Body of pancreas (tissue), 4 donors: ENCODE data around the gene GRN. TPM values are rescaled to one million over a fixed set of nuclear protein-coding genes. Genes with fewer than 3 reads are reported as not detected.

Source experiments
- ATAC-seq: fragments of 150-250 bp; one replicate; pipeline ENCODE4 v1.9.1; 2016
- DNase-seq, 4 donors: peaks; one replicate each; pipeline ENCODE4 v3.0.0-alpha.2; 2019
- H3K27ac ChIP-seq, 4 donors: fragments of 200-600 bp; sonication (generic); 1 replicate in 3 of 4; 2 replicates in 1 of 4; pipeline versions ENCODE4 v1.5.1 to v1.6.1; 2016 to 2019; ENCODE audit warnings: mild to moderate bottlenecking in 1 of 4, mixed read lengths in 1 of 4, moderate library complexity in 1 of 4
- H3K27me3 ChIP-seq, 2 donors: fragments of 200-600 bp; sonication (generic); one replicate each; pipeline ENCODE4 v1.6.0; 2016; ENCODE audit warnings: mild to moderate bottlenecking in 1 of 2
- H3K36me3 ChIP-seq, 2 donors: fragments of 200-600 bp; sonication (generic); replicated peaks in 1 of 2; 2 replicates each; pipeline ENCODE4 v1.5.1; 2016; ENCODE audit warnings: low read depth in 2 of 2; ENCODE audit not compliant: insufficient read depth in 1 of 2
- H3K4me1 ChIP-seq: fragments of 200-600 bp; sonication (generic); one replicate; pipeline ENCODE4 v1.6.0; 2016
- H3K4me3 ChIP-seq, 2 donors: fragments of 200-600 bp; sonication (generic); 1 replicate in 1 of 2; 2 replicates in 1 of 2; pipeline ENCODE4 v1.5.1; 2016 to 2019
- H3K9me3 ChIP-seq, 3 donors: fragments of 200-600 bp; sonication (generic); 1 replicate in 2 of 3; 2 replicates in 1 of 3; pipeline ENCODE4 v1.5.1; 2016
- CTCF ChIP-seq, 7 experiments: fragments of 450-650 bp in 4 of 7; fragments of 200-600 bp in 3 of 7; sonication (generic) in 3 of 7; IDR thresholded peaks; one replicate each; pipeline ENCODE4 v1.5.1; 2016 to 2019; ENCODE audit warnings: antibody characterized with exemption in 7 of 7
- POLR2A ChIP-seq, 3 donors: fragments of 450-650 bp; IDR thresholded peaks; one replicate each; pipeline ENCODE4 v1.6.1; 2016; ENCODE audit warnings: antibody characterized with exemption in 3 of 3, mild to moderate bottlenecking in 2 of 3
- WGBS, 2 donors: methylation state at CpG; one replicate each; pipeline ENCODE4 v1.1.5; 2017; 5-methylcytosine and 5-hydroxymethylcytosine counted together
- intact Hi-C: fragments of 100-400 bp; cut with DNase I; formaldehyde crosslinking; loops from one replicate; pipeline ENCODE4 v1.15.1; 2023
- total RNA-seq, 2 donors: library from RNA; depleted of rRNA; stranded (reverse); fragments of >200 nt; gene quantifications; one replicate each; pipeline ENCODE4 v1.1.0, GENCODE V29; 2016

GRN gene
- total RNA-seq, 2 donors from 2014 or later = 119 to 153 TPM

GRCh38 chr17:44383861-44384260 lies 38.8 kb downstream of the GRN start:
- H3K4me3 ChIP-seq = no peak overlapping the region
- H3K27ac ChIP-seq = no peak overlapping the region
- DNase-seq (no peak), ATAC-seq (no peak)
- WGBS, 2 donors = 62 to 87% methylated on average over 8 to 16 of the region's 16 CpGs
- peaks cover 17% of the 10 kb centered on the region for H3K4me1 ChIP-seq
- no peaks in the 10 kb centered on the region for H3K36me3 ChIP-seq
- TF ChIP-seq POLR2A (IDR thresholded peaks at IDR 0.05) (no peak), CTCF (IDR thresholded peaks at IDR 0.05) (no peak)
- H3K9me3 ChIP-seq = no peaks in the 10 kb centered on the region
- intact Hi-C loops = no loop called here
- H3K27me3 ChIP-seq = no peaks in the 10 kb centered on the region

DNA sequence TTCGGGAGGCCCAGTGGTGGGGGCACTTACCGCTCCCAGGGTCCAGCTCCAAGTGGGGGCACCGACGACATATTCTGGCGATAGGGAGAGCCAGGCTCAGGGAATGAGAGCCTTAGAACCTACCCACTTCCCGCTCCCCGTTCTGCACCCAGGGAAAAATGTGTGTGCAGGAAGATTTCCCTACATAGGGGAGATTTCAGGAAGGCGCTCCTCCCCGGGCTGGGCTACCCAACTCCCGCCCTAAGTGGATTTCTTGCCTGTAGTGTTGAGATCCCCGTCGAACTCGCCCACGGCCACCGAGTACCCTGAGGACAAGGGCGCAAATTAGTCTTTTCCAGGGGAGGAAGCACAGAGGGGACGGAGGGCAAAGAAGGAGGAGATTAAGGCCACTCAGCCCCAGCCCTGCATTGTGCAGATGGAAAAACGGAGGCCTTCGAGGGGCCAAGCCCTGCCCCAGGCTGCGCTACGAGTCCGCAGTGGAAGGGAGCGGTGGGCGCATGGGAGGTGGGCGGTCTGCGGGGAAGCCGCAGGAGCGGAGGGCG lies 39.2 kb downstream of the GRN start:
- no peak overlapping the region for H3K4me3 ChIP-seq
- H3K9me3 ChIP-seq = no peaks in the 10 kb centered on the region
- no peak for ATAC-seq
- intact Hi-C loops = no loop called here
- no peak for DNase-seq
- 17 to 32% methylated on average over 12 to 29 of the region's 29 CpGs for WGBS, 2 donors
- TF ChIP-seq CTCF (IDR thresholded peaks at IDR 0.05) (no peak), POLR2A (IDR thresholded peaks at IDR 0.05) (no peak)
- peaks cover 17% of the 10 kb centered on the region for H3K4me1 ChIP-seq
- no peaks in the 10 kb centered on the region for H3K36me3 ChIP-seq
- no peaks in the 10 kb centered on the region for H3K27me3 ChIP-seq
- no peak overlapping the region for H3K27ac ChIP-seq

DNA sequence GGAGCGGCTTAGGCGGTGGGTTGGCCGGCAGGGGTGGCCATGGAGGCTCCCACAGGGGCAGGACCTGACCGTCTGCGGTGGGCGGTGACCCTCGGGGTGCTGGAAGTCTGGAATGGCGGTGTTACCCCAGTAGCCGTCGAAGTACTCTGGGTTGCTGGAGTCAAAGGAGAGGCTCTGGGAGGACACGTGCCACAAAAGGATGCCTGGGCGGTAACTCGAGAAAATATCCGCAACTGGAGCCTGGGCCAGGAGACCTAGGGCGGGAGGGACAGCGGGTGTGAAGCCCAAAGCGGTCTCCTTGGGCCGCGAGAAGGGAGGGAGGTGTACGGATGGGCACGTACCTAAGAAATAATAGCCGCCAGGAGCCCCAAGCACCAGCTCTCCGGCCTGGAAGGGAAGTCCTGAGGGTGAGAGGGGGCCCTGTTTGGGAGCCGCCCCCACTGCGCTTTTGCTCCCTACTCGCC lies 39.8 kb downstream of the GRN start:
- Histone ChIP-seq H3K27me3 (no peaks in the 10 kb centered on the region), H3K27ac (no peak overlapping the region), H3K9me3 (no peaks in the 10 kb centered on the region), H3K36me3 (no peaks in the 10 kb centered on the region), H3K4me3 (no peak overlapping the region), H3K4me1 (peaks cover 17% of the 10 kb centered on the region)
- ATAC-seq (no peak), DNase-seq (no peak)
- TF ChIP-seq POLR2A (IDR thresholded peaks at IDR 0.05) = no peak
- no peak for TF ChIP-seq CTCF (IDR thresholded peaks at IDR 0.05)
- intact Hi-C loops = no loop called here
- WGBS, 2 donors = 0 to 4% methylated on average over 13 to 26 of the region's 26 CpGs

- H3K27me3 ChIP-seq = no peaks in the 10 kb centered on the region
- no peaks in the 10 kb centered on the region for H3K9me3 ChIP-seq
- DNase-seq (peak; percentile 83 to 92 (median 87)), ATAC-seq (peak; percentile 88)
- peaks cover 17% of the 10 kb centered on the region for H3K4me1 ChIP-seq
- 0 to 4% methylated on average over 11 to 65 of the region's 68 CpGs for WGBS, 2 donors
- peak in 2 of 3 donors; percentile 54 to 62 for TF ChIP-seq POLR2A (IDR thresholded peaks at IDR 0.05)
- TF ChIP-seq CTCF (IDR thresholded peaks at IDR 0.05) = peak in 3 of 7 experiments; percentile 7 to 22 (median 11)
- no peak overlapping the region for H3K4me3 ChIP-seq
- H3K27ac ChIP-seq = no peak overlapping the region
- intact Hi-C loops = no loop called here
- H3K36me3 ChIP-seq = no peaks in the 10 kb centered on the region
These were observed 40.4 kb downstream of the GRN start for GRCh38 chr17:44385287-44386181.
